Right lobe of liver (tissue), 4 donors: ENCODE results near the gene GABRG3.

Experiments used
- POLR2A ChIP-seq: fragments of 450-650 bp; IDR thresholded peaks from one replicate; pipeline ENCODE4 v1.6.1; 2017; ENCODE audit warnings: antibody characterized with exemption, mild to moderate bottlenecking
- TF ChIP-seq, protein P1 (sequence below), 4 donors: fragments of 200-600 bp in 3 of 4; fragments of 450-650 bp in 1 of 4; IDR thresholded peaks; one replicate each; pipeline versions ENCODE4 v1.5.1 to v1.8.0; 2016 to 2022; ENCODE audit warnings: antibody characterized with exemption in 4 of 4, mild to moderate bottlenecking in 2 of 4
- donor health status: DM: no; HTN: no; CAD: no.
- donor health status: DM: no; HTN: no; CAD: no.
- donor health status: DM: no; HTN: yes; CAD: no.

DNA sequence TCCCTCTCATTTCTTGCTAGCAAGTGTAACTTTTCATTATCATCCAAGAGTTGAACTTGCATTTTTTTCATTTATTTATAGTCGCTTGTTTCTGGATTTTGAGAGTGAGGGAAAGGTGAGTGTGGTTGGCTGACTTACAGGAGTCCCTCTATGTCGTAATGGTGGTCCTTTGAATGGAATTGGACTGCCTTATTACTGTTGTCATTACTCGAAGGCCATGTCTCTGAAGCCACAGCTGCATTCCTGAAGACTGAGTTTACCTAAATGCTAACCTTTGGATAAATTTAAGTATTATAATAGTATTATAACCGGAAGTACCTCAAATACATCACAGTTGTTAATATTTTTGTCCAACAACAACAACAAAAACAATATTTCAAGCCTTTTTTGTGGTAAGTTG lies 488.9 kb downstream of the GABRG3 start:
- TF ChIP-seq, protein P1, sequence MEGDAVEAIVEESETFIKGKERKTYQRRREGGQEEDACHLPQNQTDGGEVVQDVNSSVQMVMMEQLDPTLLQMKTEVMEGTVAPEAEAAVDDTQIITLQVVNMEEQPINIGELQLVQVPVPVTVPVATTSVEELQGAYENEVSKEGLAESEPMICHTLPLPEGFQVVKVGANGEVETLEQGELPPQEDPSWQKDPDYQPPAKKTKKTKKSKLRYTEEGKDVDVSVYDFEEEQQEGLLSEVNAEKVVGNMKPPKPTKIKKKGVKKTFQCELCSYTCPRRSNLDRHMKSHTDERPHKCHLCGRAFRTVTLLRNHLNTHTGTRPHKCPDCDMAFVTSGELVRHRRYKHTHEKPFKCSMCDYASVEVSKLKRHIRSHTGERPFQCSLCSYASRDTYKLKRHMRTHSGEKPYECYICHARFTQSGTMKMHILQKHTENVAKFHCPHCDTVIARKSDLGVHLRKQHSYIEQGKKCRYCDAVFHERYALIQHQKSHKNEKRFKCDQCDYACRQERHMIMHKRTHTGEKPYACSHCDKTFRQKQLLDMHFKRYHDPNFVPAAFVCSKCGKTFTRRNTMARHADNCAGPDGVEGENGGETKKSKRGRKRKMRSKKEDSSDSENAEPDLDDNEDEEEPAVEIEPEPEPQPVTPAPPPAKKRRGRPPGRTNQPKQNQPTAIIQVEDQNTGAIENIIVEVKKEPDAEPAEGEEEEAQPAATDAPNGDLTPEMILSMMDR (IDR thresholded peaks at IDR 0.05): no peak
- TF ChIP-seq POLR2A: no peak
